B cell (primary cell): ENCODE measurements around the gene ATP8B3. TPM values are rescaled to one million over a fixed set of nuclear protein-coding genes. Genes with fewer than 3 reads are reported as not detected.

Experiments
- ATAC-seq: fragments of 200-7000 bp; cut with Tn5 transposase; one replicate; pipeline ENCODE4 v1.10.0; 2021; ENCODE audit warnings: low read depth, mild to moderate bottlenecking, moderate number of reproducible peaks, moderate library complexity
- CTCF ChIA-PET: fragments of 350-600 bp; sonication (Branson Sonifier 250); formaldehyde crosslinking; loops from one replicate; lab custom pipeline; 2021; ENCODE audit warnings: antibody characterized with exemption, inconsistent platforms; lab: Charles Lee
- POLR2A ChIA-PET: fragments of 350-600 bp; sonication (Branson Sonifier 250); formaldehyde crosslinking; loops from one replicate; lab custom pipeline; 2021; ENCODE audit warnings: antibody characterized with exemption; lab: Charles Lee
- DNase-seq: peaks from one replicate; pipeline ENCODE4 v3.0.0; 2013
- H2AFZ ChIP-seq: 2 replicates; pipeline ENCODE4 v1.6.1; 2012; ENCODE audit warnings: mild to moderate bottlenecking, low read depth, low read length; ENCODE audit not compliant: insufficient read depth, poor library complexity, severe bottlenecking
- H3K27ac ChIP-seq, 2 donors: 1 replicate in 1 of 2; 2 replicates in 1 of 2; pipeline ENCODE4 v1.5.1; 2012 to 2013; ENCODE audit warnings: low read length in 2 of 2, mild to moderate bottlenecking in 2 of 2, moderate library complexity in 1 of 2
- H3K27me3 ChIP-seq, 4 experiments: fragments of 200-600 bp in 1 of 4; sonication (generic) in 1 of 4; replicated peaks in 1 of 4; 1 replicate in 2 of 4; 2 replicates in 2 of 4; pipeline versions ENCODE4 v1.6.1 to v1.7.0; 2013 to 2016; ENCODE audit warnings: low read length in 3 of 4, mild to moderate bottlenecking in 2 of 4, mixed read lengths in 1 of 4, moderate library complexity in 1 of 4; ENCODE audit not compliant: insufficient read depth in 4 of 4, control insufficient read depth in 3 of 4; ENCODE audit errors: control extremely low read depth in 1 of 4
- H3K36me3 ChIP-seq, 2 experiments: replicated peaks in 1 of 2; 1 replicate in 1 of 2; 2 replicates in 1 of 2; pipeline versions ENCODE4 v1.6.1 to v1.7.1; 2013; ENCODE audit warnings: low read length in 1 of 2; ENCODE audit not compliant: insufficient read depth in 2 of 2, control insufficient read depth in 1 of 2; ENCODE audit errors: control extremely low read depth in 1 of 2, extremely low read depth in 1 of 2
- H3K4me1 ChIP-seq, 2 donors: fragments of 200-600 bp in 1 of 2; sonication (generic) in 1 of 2; 1 replicate in 1 of 2; 2 replicates in 1 of 2; pipeline versions ENCODE4 v1.5.1 to v1.6.1; 2013 to 2017; ENCODE audit warnings: low read length in 2 of 2; ENCODE audit not compliant: control insufficient read depth in 2 of 2, insufficient read depth in 2 of 2
- H3K4me2 ChIP-seq: replicated peaks from 2 replicates; pipeline ENCODE3; 2012; ENCODE audit warnings: mild to moderate bottlenecking, low read depth, low read length; ENCODE audit not compliant: poor library complexity, severe bottlenecking
- H3K4me3 ChIP-seq, 5 experiments: fragments of 200-600 bp in 1 of 5; sonication (generic) in 1 of 5; 1 replicate in 3 of 5; 2 replicates in 2 of 5; pipeline versions ENCODE4 v1.5.1 to v1.7.0; 2011 to 2016; ENCODE audit warnings: low read length in 4 of 5, mild to moderate bottlenecking in 4 of 5, low read depth in 2 of 5, control low read depth in 1 of 5, moderate library complexity in 1 of 5; ENCODE audit not compliant: insufficient read depth in 1 of 5; ENCODE audit errors: control extremely low read depth in 1 of 5, extremely low read depth in 1 of 5
- H3K79me2 ChIP-seq: fragments of 200-600 bp; sonication (generic); one replicate; pipeline ENCODE4 v1.6.0; 2016; ENCODE audit warnings: low read length; ENCODE audit not compliant: control insufficient read depth, insufficient read depth
- H3K9ac ChIP-seq: fragments of 200-600 bp; sonication (generic); 2 replicates; pipeline ENCODE4 v1.6.1; 2017; ENCODE audit warnings: mild to moderate bottlenecking, low read length, moderate library complexity
- H3K9me3 ChIP-seq, 3 donors: one replicate each; pipeline versions ENCODE4 v1.6.1 to v1.7.1; 2013; ENCODE audit warnings: low read length in 2 of 3; ENCODE audit not compliant: control insufficient read depth in 2 of 3, insufficient read depth in 1 of 3; ENCODE audit errors: control extremely low read depth in 1 of 3
- H4K20me1 ChIP-seq: 2 replicates; pipeline ENCODE4 v1.6.0; 2012; ENCODE audit warnings: mild to moderate bottlenecking, low read length; ENCODE audit not compliant: insufficient read depth, control insufficient read depth, poor library complexity, severe bottlenecking
- H3K27ac Mint-ChIP-seq: one replicate; pipeline ENCODE4 v1.8.0; 2021; ENCODE audit warnings: mixed read lengths
- H3K27me3 Mint-ChIP-seq: one replicate; pipeline ENCODE4 v1.8.0; 2021; ENCODE audit warnings: mixed read lengths
- H3K4me1 Mint-ChIP-seq: one replicate; pipeline ENCODE4 v1.8.0; 2021; ENCODE audit warnings: mixed read lengths
- H3K4me3 Mint-ChIP-seq: one replicate; pipeline ENCODE4 v1.8.0; 2021; ENCODE audit warnings: mixed read lengths
- H3K9me3 Mint-ChIP-seq: one replicate; pipeline ENCODE4 v1.8.0; 2022; ENCODE audit warnings: mixed read lengths; ENCODE audit not compliant: insufficient read depth
- CTCF ChIP-seq: fragments of 200-600 bp; IDR thresholded peaks from one replicate; pipeline ENCODE4 v1.8.0; 2022; ENCODE audit warnings: antibody characterized with exemption, mild to moderate bottlenecking
- EZH2 ChIP-seq: IDR thresholded peaks from 2 replicates; pipeline ENCODE4 v1.6.1; 2012; ENCODE audit warnings: borderline replicate concordance, low read depth, mild to moderate bottlenecking, moderate library complexity, low read length; ENCODE audit not compliant: insufficient read depth, poor library complexity, severe bottlenecking
- WGBS: methylation state at CpG from one replicate; pipeline ENCODE4 v1.1.5; 2013; ENCODE audit warnings: missing lambda C conversion rate; ENCODE audit not compliant: insufficient coverage; 5-methylcytosine and 5-hydroxymethylcytosine counted together
- intact Hi-C: fragments of 100-400 bp; cut with micrococcal nuclease; formaldehyde crosslinking; loops from one replicate; pipeline ENCODE4 v1.10.0; 2022
- polyA plus RNA-seq: library from polyadenylated mRNA; depleted of rRNA; stranded (reverse); fragments of >200 nt; gene quantifications from 2 replicates; pipeline ENCODE4 v1.2.3, GENCODE V29; 2012
- total RNA-seq, 2 donors: library from RNA; stranded (reverse); fragments of 120-200 nt in 1 of 2; gene quantifications; 1 replicate in 1 of 2; 2 replicates in 1 of 2; pipeline versions ENCODE4 v1.2.3 to v1.2.4, GENCODE V29; 2013 to 2022

The ATP8B3 gene
- total and polyA plus RNA-seq, 2 donors (not counting 1 experiment from before 2014, with no cell fraction given) = 0.89 to 5.1 TPM

- Mint-ChIP-seq H3K4me1 (peaks cover 12% of the 10 kb centered on the region), H3K27me3 (no peaks in the 10 kb centered on the region), H3K27ac (no peak overlapping the region), H3K9me3 (no peaks in the 10 kb centered on the region), H3K4me3 (peak overlapping the region; percentile 97)
- TF ChIP-seq CTCF (no peak), EZH2 (no peak)
- Histone ChIP-seq H3K79me2 (no peaks in the 10 kb centered on the region), H4K20me1 (peaks cover 13% of the 10 kb centered on the region), H2AFZ (no peak overlapping the region), H3K9me3 (peaks cover 0 to 5% (median 0%) of the 10 kb centered on the region in 3 donors), H3K27ac (no peak overlapping the region), H3K4me3 (no peak overlapping the region), H3K27me3 (no peaks in the 10 kb centered on the region), H3K36me3 (peaks cover 0 to 7% of the 10 kb centered on the region in 2 experiments), H3K9ac (no peak overlapping the region), H3K4me2 (no peak overlapping the region), H3K4me1 (peaks cover 9 to 19% of the 10 kb centered on the region in 2 donors)
- intact Hi-C loops = loop anchor here (5.0 kb wide), 1 partner anchor 617 kb away; the partner anchor contains the start of gene TIMM13
- ChIA-PET POLR2A (interaction anchor here (0.6 kb wide), 1 partner anchor 612 kb away, joined by 11 read pairs; no protein-coding TSS in a partner anchor), CTCF (interaction anchor here (2.0 kb wide), 1 partner anchor 16 kb away, joined by 5 read pairs; no protein-coding TSS in a partner anchor)
- no peak for ATAC-seq
- DNase-seq = no peak
- 93% methylated on average over 18 of the region's 19 CpGs for WGBS
These were observed 1.5 kb downstream of the ATP8B3 start for GRCh38 chr19:1810439-1811160.

DNA sequence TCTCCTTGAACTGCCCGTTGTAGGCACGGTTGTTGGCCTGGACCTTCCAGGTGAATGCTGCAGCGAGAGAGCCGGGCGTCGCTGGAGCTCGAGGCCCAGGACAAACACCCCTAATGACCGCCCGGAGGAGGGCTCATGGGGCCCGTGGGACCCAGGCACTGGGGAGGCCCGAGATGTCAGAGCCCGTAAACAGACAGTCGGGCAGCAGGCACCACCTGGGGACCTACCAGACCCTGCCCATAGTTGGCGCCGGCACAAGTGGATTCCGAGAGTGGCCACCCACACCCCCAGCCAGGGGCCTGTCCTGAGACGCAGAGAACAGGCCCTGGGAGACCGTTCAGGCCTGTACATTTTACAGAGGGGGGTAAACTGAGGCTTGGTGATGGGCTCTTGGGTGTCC lies 2.4 kb downstream of the ATP8B3 start:
- no peak for TF ChIP-seq EZH2
- no peak for TF ChIP-seq CTCF
- DNase-seq = no peak
- no peaks in the 10 kb centered on the region for H3K27me3 Mint-ChIP-seq
- WGBS = 92% methylated on average over 16 of the region's 18 CpGs
- no peaks in the 10 kb centered on the region for H3K36me3 ChIP-seq
- intact Hi-C loops = loop anchor here (5.0 kb wide), 1 partner anchor 618 kb away; the partner anchor contains the start of gene TIMM13
- H3K27ac Mint-ChIP-seq = no peak overlapping the region
- H3K9ac ChIP-seq = no peak overlapping the region
- H2AFZ ChIP-seq = no peak overlapping the region
- peaks cover 12% of the 10 kb centered on the region for H4K20me1 ChIP-seq
- H3K4me1 Mint-ChIP-seq = peaks cover 12% of the 10 kb centered on the region
- peaks cover 9 to 19% of the 10 kb centered on the region in 2 donors for H3K4me1 ChIP-seq
- no peak overlapping the region for H3K4me3 ChIP-seq
- H3K27me3 ChIP-seq = no peaks in the 10 kb centered on the region
- POLR2A ChIA-PET = interaction anchor here (0.6 kb wide), 1 partner anchor 613 kb away, joined by 11 read pairs; no protein-coding TSS in a partner anchor
- peaks cover 0 to 5% (median 0%) of the 10 kb centered on the region in 3 donors for H3K9me3 ChIP-seq
- no peak overlapping the region for H3K4me3 Mint-ChIP-seq
- H3K79me2 ChIP-seq = no peaks in the 10 kb centered on the region
- ATAC-seq = no peak
- H3K9me3 Mint-ChIP-seq = no peaks in the 10 kb centered on the region
- CTCF ChIA-PET = interaction anchor here (1.1 kb wide), 1 partner anchor 259 kb away, joined by 3 read pairs; no protein-coding TSS in a partner anchor
- no peak overlapping the region for H3K27ac ChIP-seq
- H3K4me2 ChIP-seq = no peak overlapping the region
